Body of pancreas (tissue), 4 donors: ENCODE measurements around the gene OR2M5. TPM values are rescaled to one million over a fixed set of nuclear protein-coding genes. Genes with fewer than 3 reads are reported as not detected.

Source experiments
- ATAC-seq: fragments of 150-250 bp; one replicate; pipeline ENCODE4 v1.9.1; 2016
- DNase-seq, 4 donors: peaks; one replicate each; pipeline ENCODE4 v3.0.0-alpha.2; 2019
- H3K27ac ChIP-seq, 4 donors: fragments of 200-600 bp; sonication (generic); 1 replicate in 3 of 4; 2 replicates in 1 of 4; pipeline versions ENCODE4 v1.5.1 to v1.6.1; 2016 to 2019; ENCODE audit warnings: mild to moderate bottlenecking in 1 of 4, mixed read lengths in 1 of 4, moderate library complexity in 1 of 4
- H3K27me3 ChIP-seq, 2 donors: fragments of 200-600 bp; sonication (generic); one replicate each; pipeline ENCODE4 v1.6.0; 2016; ENCODE audit warnings: mild to moderate bottlenecking in 1 of 2
- H3K36me3 ChIP-seq, 2 donors: fragments of 200-600 bp; sonication (generic); replicated peaks in 1 of 2; 2 replicates each; pipeline ENCODE4 v1.5.1; 2016; ENCODE audit warnings: low read depth in 2 of 2; ENCODE audit not compliant: insufficient read depth in 1 of 2
- H3K4me1 ChIP-seq: fragments of 200-600 bp; sonication (generic); one replicate; pipeline ENCODE4 v1.6.0; 2016
- H3K4me3 ChIP-seq, 2 donors: fragments of 200-600 bp; sonication (generic); 1 replicate in 1 of 2; 2 replicates in 1 of 2; pipeline ENCODE4 v1.5.1; 2016 to 2019
- H3K9me3 ChIP-seq, 3 donors: fragments of 200-600 bp; sonication (generic); 1 replicate in 2 of 3; 2 replicates in 1 of 3; pipeline ENCODE4 v1.5.1; 2016
- POLR2A ChIP-seq, 3 donors: fragments of 450-650 bp; IDR thresholded peaks; one replicate each; pipeline ENCODE4 v1.6.1; 2016; ENCODE audit warnings: antibody characterized with exemption in 3 of 3, mild to moderate bottlenecking in 2 of 3
- WGBS, 2 donors: methylation state at CpG; one replicate each; pipeline ENCODE4 v1.1.5; 2017; 5-methylcytosine and 5-hydroxymethylcytosine counted together
- intact Hi-C: fragments of 100-400 bp; cut with DNase I; formaldehyde crosslinking; loops from one replicate; pipeline ENCODE4 v1.15.1; 2023
- total RNA-seq, 2 donors: library from RNA; depleted of rRNA; stranded (reverse); fragments of >200 nt; gene quantifications; one replicate each; pipeline ENCODE4 v1.1.0, GENCODE V29; 2016
- TF ChIP-seq, protein P1 (sequence below), 7 experiments: fragments of 450-650 bp in 4 of 7; fragments of 200-600 bp in 3 of 7; sonication (generic) in 3 of 7; IDR thresholded peaks; one replicate each; pipeline ENCODE4 v1.5.1; 2016 to 2019; ENCODE audit warnings: antibody characterized with exemption in 7 of 7

Gene OR2M5, protein sequence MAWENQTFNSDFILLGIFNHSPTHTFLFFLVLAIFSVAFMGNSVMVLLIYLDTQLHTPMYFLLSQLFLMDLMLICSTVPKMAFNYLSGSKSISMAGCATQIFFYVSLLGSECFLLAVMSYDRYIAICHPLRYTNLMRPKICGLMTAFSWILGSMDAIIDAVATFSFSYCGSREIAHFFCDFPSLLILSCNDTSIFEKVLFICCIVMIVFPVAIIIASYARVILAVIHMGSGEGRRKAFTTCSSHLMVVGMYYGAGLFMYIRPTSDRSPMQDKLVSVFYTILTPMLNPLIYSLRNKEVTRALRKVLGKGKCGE
- not detected for total RNA-seq

- no peaks in the 10 kb centered on the region for H3K27me3 ChIP-seq
- no peak within 1 kb of the TSS for H3K4me3 ChIP-seq
- DNase-seq, result no peak
- WGBS, 2 donors, result 58 to 65% methylated on average over 3 of the region's 3 CpGs
- no peaks in the 10 kb centered on the region for H3K9me3 ChIP-seq
- ATAC-seq, result no peak
- H3K4me1 ChIP-seq, result no peaks in the 10 kb centered on the region
- no peak for TF ChIP-seq POLR2A (IDR thresholded peaks at IDR 0.05)
- TF ChIP-seq, protein P1, sequence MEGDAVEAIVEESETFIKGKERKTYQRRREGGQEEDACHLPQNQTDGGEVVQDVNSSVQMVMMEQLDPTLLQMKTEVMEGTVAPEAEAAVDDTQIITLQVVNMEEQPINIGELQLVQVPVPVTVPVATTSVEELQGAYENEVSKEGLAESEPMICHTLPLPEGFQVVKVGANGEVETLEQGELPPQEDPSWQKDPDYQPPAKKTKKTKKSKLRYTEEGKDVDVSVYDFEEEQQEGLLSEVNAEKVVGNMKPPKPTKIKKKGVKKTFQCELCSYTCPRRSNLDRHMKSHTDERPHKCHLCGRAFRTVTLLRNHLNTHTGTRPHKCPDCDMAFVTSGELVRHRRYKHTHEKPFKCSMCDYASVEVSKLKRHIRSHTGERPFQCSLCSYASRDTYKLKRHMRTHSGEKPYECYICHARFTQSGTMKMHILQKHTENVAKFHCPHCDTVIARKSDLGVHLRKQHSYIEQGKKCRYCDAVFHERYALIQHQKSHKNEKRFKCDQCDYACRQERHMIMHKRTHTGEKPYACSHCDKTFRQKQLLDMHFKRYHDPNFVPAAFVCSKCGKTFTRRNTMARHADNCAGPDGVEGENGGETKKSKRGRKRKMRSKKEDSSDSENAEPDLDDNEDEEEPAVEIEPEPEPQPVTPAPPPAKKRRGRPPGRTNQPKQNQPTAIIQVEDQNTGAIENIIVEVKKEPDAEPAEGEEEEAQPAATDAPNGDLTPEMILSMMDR (IDR thresholded peaks at IDR 0.05), result no peak
- no peak within 1 kb of the TSS for H3K27ac ChIP-seq
- no peaks in the 10 kb centered on the region for H3K36me3 ChIP-seq
- intact Hi-C loops, result no loop called here
Observed at GRCh38 chr1:248144513-248145198, at the start of gene OR2M5. Gene OR2M5, plus strand, starts transcription at chr1:248145148. Its CDS starts 0 bp downstream, at chr1:248145148.

- H3K27ac ChIP-seq, result no peak overlapping the region
- DNase-seq, result no peak
- H3K27me3 ChIP-seq, result no peaks in the 10 kb centered on the region
- no peak overlapping the region for H3K4me3 ChIP-seq
- 48 to 53% methylated on average over 1 of the region's 1 CpG for WGBS, 2 donors
- intact Hi-C loops, result no loop called here
- no peaks in the 10 kb centered on the region for H3K9me3 ChIP-seq
- no peaks in the 10 kb centered on the region for H3K36me3 ChIP-seq
- no peaks in the 10 kb centered on the region for H3K4me1 ChIP-seq
- TF ChIP-seq, protein P1 (IDR thresholded peaks at IDR 0.05), result no peak
- no peak for TF ChIP-seq POLR2A (IDR thresholded peaks at IDR 0.05)
- no peak for ATAC-seq
Observed at GRCh38 chr1:248098529-248098928, 46.4 kb upstream of the OR2M5 start.

DNA sequence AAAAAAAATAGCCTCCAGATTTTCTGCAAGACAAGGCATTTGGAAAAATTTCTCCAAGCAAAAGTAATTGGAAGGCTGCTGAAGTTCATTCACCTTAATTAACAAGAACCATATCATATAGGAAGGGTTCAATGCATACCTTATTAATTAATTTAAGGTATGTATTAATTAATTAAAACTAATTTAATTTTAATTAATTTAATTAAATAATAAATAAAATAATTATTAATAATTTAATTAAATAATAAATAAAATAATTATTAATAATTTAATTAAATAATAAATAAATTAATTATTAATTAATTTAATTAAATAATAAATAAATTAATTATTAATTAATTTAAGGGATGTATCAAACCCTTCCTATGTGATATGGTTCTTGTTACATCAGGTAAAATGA, 42.1 kb upstream of the OR2M5 start:
- Histone ChIP-seq H3K4me1 (no peaks in the 10 kb centered on the region), H3K27ac (no peak overlapping the region), H3K36me3 (no peaks in the 10 kb centered on the region), H3K27me3 (no peaks in the 10 kb centered on the region), H3K4me3 (no peak overlapping the region), H3K9me3 (no peaks in the 10 kb centered on the region)
- ATAC-seq (no peak), DNase-seq (no peak)
- intact Hi-C loops, result no loop called here
- TF ChIP-seq, protein P1 (IDR thresholded peaks at IDR 0.05), result peak in 1 of 7 experiments; percentile 56
- no peak for TF ChIP-seq POLR2A (IDR thresholded peaks at IDR 0.05)

DNA sequence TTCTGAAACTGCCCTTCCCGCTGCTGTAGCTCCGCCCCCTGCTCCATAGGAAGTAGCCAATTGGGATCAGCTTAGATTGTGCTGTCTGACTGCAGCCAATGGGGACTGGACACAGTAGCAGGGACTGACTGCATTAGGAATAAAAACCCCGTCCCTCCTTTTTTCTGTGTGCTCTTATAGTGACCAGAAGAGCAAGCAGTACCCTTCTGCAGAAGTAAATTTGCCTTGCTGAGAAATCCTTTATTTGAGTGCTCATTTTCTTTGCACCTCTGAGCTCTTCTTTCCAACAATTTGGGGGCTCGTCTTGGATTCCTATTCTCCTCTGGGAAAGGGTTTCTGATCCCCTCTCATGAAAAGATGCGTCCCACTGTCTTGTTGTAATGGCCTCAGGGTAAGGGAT, 33.8 kb upstream of the OR2M5 start:
- Histone ChIP-seq H3K27ac (no peak overlapping the region), H3K27me3 (no peaks in the 10 kb centered on the region), H3K9me3 (peaks cover 0 to 29% (median 0%) of the 10 kb centered on the region in 3 donors), H3K4me1 (no peaks in the 10 kb centered on the region), H3K4me3 (no peak overlapping the region), H3K36me3 (no peaks in the 10 kb centered on the region)
- no peak for TF ChIP-seq POLR2A (IDR thresholded peaks at IDR 0.05)
- TF ChIP-seq, protein P1 (IDR thresholded peaks at IDR 0.05), result no peak
- intact Hi-C loops, result no loop called here
- no peak for ATAC-seq
- DNase-seq, result no peak
- 56 to 58% methylated on average over 5 of the region's 5 CpGs for WGBS, 2 donors
